Activated T-cell treated with anti-CD3 and anti-CD28 coated beads, Interleukin-2, amount 50 U/mL, for 48 hours (primary cell): ENCODE results near the gene ASNSD1.

Experiments used
- DNase-seq, 2 experiments: peaks; one replicate each; pipeline ENCODE4 v3.0.0-alpha.2; 2020

The ASNSD1 gene

GRCh38 chr2:189661148-189661956 is at the start of gene ASNSD1:
ASNSD1 (plus strand) TSS chr2:189661459; CDS start chr2:189666133, 4,674 bp downstream.
- DNase-seq, result peak; percentile 97

DNA sequence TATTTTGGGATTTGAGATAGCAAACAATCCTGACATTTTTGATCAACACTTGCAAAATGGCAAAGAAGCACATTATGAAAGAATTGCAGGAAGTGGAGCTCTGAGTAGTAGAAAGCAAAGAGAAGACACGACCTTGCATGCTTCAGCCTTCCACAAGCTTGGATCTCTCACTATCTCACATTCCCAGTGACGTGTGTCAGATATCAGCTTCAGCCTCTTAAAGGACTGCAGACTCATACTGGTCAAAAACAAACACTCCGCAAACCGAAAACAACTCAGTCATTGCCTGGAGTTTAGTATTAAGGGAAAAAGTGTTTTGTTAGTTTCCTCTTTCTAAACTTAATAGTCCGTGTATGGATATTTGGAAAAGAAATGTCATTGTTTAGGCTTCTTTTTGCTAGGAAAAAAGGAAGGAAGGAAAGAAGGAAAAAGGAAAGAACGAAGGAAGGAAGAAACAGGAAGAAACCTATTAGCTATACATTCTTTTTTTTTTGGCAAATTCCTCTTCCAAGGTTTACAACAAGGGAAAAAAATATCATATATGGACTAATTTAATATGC is 48.1 kb upstream of the ASNSD1 start:
- no peak for DNase-seq

GRCh38 chr2:189613650-189614420 is 47.4 kb upstream of the ASNSD1 start:
- no peak for DNase-seq

- DNase-seq, result no peak
Observed at GRCh38 chr2:189614585-189614984, 46.7 kb upstream of the ASNSD1 start.

DNA sequence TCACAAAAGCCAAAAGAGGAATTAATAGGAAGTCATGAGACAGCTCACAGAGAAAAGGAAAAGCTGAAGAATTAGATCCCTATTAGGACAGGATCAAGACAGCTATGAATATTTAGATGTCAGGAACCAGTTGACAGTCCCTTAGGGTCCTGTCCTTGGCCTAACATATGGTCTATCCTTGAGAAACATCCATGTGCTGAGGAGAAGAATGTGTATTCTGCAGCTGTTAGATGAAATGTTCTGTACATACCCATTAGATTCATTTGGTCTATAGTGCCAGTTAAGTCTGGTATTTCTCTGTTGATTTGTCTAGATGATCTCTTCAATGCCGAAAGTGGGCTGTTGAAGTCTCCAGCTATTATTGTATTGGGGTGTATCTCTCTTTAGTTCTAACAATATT is 43.1 kb upstream of the ASNSD1 start:
- DNase-seq, result no peak

- no peak for DNase-seq
Observed at GRCh38 chr2:189621781-189622180, 39.5 kb upstream of the ASNSD1 start.

DNA sequence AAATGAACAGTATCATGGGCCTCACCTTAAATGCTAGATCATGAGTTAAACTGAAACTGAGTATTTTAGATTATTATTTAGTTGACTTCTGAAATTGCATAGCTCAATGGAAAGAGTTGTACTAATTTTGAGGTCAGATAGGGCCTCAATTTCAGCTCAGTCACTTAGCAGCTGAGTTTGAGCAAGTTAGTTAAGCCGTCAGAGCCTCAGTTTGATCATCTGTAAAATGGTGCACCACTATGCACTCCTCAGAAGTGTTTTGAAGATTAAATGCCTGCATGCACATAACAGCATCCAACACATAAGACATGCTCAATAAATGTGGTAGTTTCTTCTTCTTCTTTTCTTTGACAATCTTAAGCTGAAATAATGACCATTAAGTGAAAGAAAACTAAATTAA is 38.2 kb upstream of the ASNSD1 start:
- no peak for DNase-seq

- no peak for DNase-seq
Observed at GRCh38 chr2:189624648-189625355, 36.5 kb upstream of the ASNSD1 start.

- no peak for DNase-seq
Observed at GRCh38 chr2:189625636-189626035, 35.6 kb upstream of the ASNSD1 start.

DNA sequence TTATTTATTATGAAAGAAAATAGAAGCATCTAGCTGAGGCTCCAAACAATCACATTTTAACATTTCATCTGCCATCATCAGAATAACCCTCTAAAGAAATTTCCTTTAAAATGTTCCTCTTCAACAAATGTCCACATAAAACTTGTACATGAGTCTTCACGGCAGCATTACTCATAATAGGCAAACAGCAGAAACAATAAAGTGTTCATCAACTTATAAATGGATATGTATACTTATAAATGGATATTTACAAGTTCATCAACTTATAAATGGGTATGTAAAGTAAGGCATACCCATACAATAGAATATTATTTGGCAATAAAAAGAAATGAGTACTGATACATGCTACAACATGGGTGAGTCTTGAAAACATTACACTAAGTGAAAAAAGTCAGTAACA is 33.5 kb upstream of the ASNSD1 start:
- no peak for DNase-seq

DNA sequence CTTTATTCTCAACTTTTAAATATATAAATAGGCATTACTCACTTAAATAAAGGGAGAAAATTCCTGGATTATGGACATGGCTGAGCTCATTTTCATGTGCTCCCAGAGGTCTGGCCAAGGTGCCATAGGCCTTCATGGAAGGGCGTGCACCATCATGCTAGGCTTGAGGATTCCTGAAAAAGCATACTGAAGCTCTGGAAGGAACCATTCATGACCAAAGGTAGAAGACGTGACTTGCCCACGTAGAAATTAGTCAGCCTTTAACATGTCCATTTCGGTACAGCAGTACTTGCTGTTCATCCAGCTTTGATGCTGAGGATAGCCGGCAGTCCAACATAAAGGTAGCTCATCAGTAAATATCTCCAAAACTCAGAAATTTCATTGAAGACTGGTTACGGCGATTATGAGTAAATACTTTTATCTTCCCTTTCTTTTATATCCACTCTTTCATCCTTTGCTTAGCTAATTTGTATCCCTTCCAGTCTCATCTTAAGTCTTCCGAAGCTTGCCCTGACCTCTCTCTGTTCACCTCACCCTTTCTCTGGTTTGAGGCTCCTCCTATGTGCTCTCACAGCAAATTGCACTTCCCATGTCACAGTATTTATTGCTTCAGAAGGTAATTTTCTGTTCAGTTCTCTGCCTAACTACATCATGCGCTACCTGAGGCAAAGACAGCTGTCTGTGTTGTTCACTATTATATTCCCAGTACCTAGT is 32.3 kb upstream of the ASNSD1 start:
- no peak for DNase-seq

GRCh38 chr2:189629531-189630453 is 31.5 kb upstream of the ASNSD1 start:
- no peak for DNase-seq

- no peak for DNase-seq
Observed at GRCh38 chr2:189631849-189632248, 29.4 kb upstream of the ASNSD1 start.

DNA sequence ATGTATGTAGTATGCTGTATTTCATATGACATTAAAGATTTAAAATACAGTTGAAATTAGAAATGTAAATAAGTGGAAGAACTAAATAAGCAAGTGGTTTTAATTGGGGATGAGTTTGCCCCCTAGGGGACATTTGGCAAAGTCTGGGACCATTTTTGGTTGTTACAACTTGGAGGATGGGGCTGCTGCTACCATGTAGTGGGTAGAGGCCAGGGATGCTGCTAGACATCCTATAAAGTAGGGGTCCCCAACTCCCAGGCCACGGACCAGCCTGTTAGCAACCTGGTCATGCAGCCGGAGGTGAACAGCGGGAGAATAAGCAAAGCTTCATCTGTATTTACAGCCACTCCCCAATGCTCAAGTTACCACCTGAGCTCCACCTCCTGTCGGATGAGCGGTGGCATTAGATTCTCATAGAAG is 27.9 kb upstream of the ASNSD1 start:
- DNase-seq, result no peak

DNA sequence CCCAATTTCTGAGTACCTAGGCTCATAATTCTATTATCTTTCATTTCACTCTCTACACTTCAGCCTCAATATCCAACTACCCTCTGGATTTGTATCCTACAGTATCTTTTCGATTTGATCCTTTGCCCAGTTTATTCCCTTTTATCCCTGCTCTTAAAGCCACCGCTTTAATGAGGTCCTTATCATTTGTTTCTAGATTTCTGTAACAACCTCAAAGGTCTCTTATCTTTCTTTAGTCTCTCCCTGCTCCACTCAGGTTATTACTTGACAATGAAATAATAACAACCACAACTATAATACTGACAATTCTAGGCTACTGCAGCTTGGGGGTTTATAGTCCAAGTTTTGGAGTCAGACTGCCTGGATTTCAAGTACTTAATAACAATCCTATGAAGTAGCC is 25.9 kb upstream of the ASNSD1 start:
- DNase-seq, result no peak

- DNase-seq, result no peak
Observed at GRCh38 chr2:189638301-189639006, 22.8 kb upstream of the ASNSD1 start.

DNA sequence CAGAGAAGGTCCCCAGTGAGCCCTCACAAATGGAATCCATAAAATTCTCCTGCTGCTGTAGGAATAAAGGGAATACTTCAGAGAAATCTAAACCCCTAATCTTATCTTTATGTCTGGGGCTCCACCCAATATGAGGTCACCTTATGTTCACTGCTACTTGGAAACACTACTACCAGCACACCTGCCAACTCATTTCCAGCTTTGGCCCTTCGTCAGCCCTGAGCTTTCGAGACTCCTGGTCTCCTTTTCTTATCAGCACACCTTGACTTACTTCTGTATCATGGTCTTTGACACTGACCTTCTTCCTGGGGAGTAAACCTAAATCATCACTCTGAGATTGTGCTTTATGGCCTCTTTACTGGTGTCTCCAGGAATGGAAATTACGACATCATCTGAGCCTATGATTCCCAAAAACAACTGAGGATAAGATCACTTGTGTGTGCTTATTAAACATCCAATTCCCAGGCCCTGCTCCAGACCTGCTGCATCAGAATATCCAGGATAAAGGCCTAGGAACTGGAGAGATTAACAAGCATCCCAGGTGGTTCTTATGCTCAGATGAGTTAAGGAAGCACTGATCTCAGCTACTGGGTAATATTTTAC is 22.2 kb upstream of the ASNSD1 start:
- DNase-seq, result no peak

GRCh38 chr2:189641002-189641401 is 20.3 kb upstream of the ASNSD1 start:
- DNase-seq, result no peak

GRCh38 chr2:189641590-189641989 is 19.7 kb upstream of the ASNSD1 start:
- peak; percentile 44 to 55 for DNase-seq

- DNase-seq, result no peak
Observed at GRCh38 chr2:189646521-189646920, 14.7 kb upstream of the ASNSD1 start.
